GM19035 (cell line): Measurements from ENCODE around the gene RUBCN.
"Not testable (repeated sequence)": the region's sequence is repeated elsewhere in the genome, so short reads cannot be mapped to it uniquely, and the experiment has no call there.

Experiments
- ATAC-seq: cut with Tn5 transposase; IDR thresholded peaks from one replicate; pipeline ENCODE4 v1.9.1; 2021; ENCODE audit not compliant: unreplicated experiment

Gene RUBCN

GRCh38 chr3:197686899-197687298 is 49.8 kb downstream of the RUBCN start:
- ATAC-seq, result no peak

- ATAC-seq, result no peak
Observed at GRCh38 chr3:197685546-197685945, 51.2 kb downstream of the RUBCN start.

GRCh38 chr3:197683191-197683590 is 53.5 kb downstream of the RUBCN start:
- ATAC-seq, result no peak

GRCh38 chr3:197682713-197683112 is 54.0 kb downstream of the RUBCN start:
- no peak for ATAC-seq

- ATAC-seq, result no peak
Observed at GRCh38 chr3:197680955-197681521, 55.7 kb downstream of the RUBCN start.

GRCh38 chr3:197675951-197676350 is 60.8 kb downstream of the RUBCN start:
- ATAC-seq, result no peak

GRCh38 chr3:197675563-197675860 is 61.2 kb downstream of the RUBCN start:
- ATAC-seq, result no peak

GRCh38 chr3:197674741-197675562 is 61.8 kb downstream of the RUBCN start:
- ATAC-seq, result no peak

- no peak for ATAC-seq
Observed at GRCh38 chr3:197673170-197673569, 63.5 kb downstream of the RUBCN start.

GRCh38 chr3:197670361-197670760 is 66.3 kb downstream of the RUBCN start:
- ATAC-seq, result no peak

GRCh38 chr3:197667968-197668367 is 68.7 kb downstream of the RUBCN start:
- ATAC-seq, result no peak

GRCh38 chr3:197667293-197667692 is 69.4 kb downstream of the RUBCN start:
- not testable (repeated sequence) for ATAC-seq

GRCh38 chr3:197666221-197666842 is 70.4 kb downstream of the RUBCN start:
- not testable (repeated sequence) for ATAC-seq

- peak; percentile 7 for ATAC-seq
Observed at GRCh38 chr3:197665549-197665948, 71.2 kb downstream of the RUBCN start.

- peak; percentile 92 for ATAC-seq
Observed at GRCh38 chr3:197665142-197665491, 71.6 kb downstream of the RUBCN start.

GRCh38 chr3:197664414-197665141 is 72.1 kb downstream of the RUBCN start:
- peak; percentile 50 for ATAC-seq

GRCh38 chr3:197663367-197664140 is 73.2 kb downstream of the RUBCN start:
- ATAC-seq, result not testable (repeated sequence)

GRCh38 chr3:197662352-197662751 is 74.4 kb downstream of the RUBCN start:
- ATAC-seq, result not testable (repeated sequence)

- not testable (repeated sequence) for ATAC-seq
Observed at GRCh38 chr3:197661874-197662273, 74.8 kb downstream of the RUBCN start.

- ATAC-seq, result not testable (repeated sequence)
Observed at GRCh38 chr3:197661234-197661834, 75.4 kb downstream of the RUBCN start.
